ENCODE results near the gene MAPKAP1.

The MAPKAP1 gene

GRCh38 chr9:125561509-125562148 is 145.4 kb downstream of the MAPKAP1 start:
- DNase-seq (ENCODE audit: low read depth) = no peak

GRCh38 chr9:125559894-125560293 is 147.1 kb downstream of the MAPKAP1 start:
- DNase-seq (ENCODE audit: low read depth) = no peak

GRCh38 chr9:125559194-125559593 is 147.8 kb downstream of the MAPKAP1 start:
- no peak for DNase-seq (ENCODE audit: low read depth)

- peak; percentile 32 for DNase-seq (ENCODE audit: low read depth)
These were observed 148.4 kb downstream of the MAPKAP1 start for GRCh38 chr9:125558453-125559092.

GRCh38 chr9:125556046-125556721 is 150.8 kb downstream of the MAPKAP1 start:
- DNase-seq (ENCODE audit: low read depth) = no peak

GRCh38 chr9:125554726-125555125 is 152.3 kb downstream of the MAPKAP1 start:
- DNase-seq (ENCODE audit: low read depth) = no peak

- DNase-seq (ENCODE audit: low read depth) = no peak
These were observed 155.2 kb downstream of the MAPKAP1 start for GRCh38 chr9:125551781-125552180.

- DNase-seq (ENCODE audit: low read depth) = no peak
These were observed 156.8 kb downstream of the MAPKAP1 start for GRCh38 chr9:125549891-125550885.

GRCh38 chr9:125549465-125549871 is 157.5 kb downstream of the MAPKAP1 start:
- no peak for DNase-seq (ENCODE audit: low read depth)

- DNase-seq (ENCODE audit: low read depth) = no peak
These were observed 158.0 kb downstream of the MAPKAP1 start for GRCh38 chr9:125549039-125549438.

- no peak for DNase-seq (ENCODE audit: low read depth)
These were observed 158.9 kb downstream of the MAPKAP1 start for GRCh38 chr9:125548141-125548540.

- no peak for DNase-seq (ENCODE audit: low read depth)
These were observed 159.6 kb downstream of the MAPKAP1 start for GRCh38 chr9:125547368-125547767.

- DNase-seq (ENCODE audit: low read depth) = no peak
These were observed 161.2 kb downstream of the MAPKAP1 start for GRCh38 chr9:125545845-125546244.

- no peak for DNase-seq (ENCODE audit: low read depth)
These were observed 161.9 kb downstream of the MAPKAP1 start for GRCh38 chr9:125544988-125545651.

GRCh38 chr9:125544484-125544883 is 162.5 kb downstream of the MAPKAP1 start:
- DNase-seq (ENCODE audit: low read depth) = no peak

- no peak for DNase-seq (ENCODE audit: low read depth)
These were observed 165.2 kb downstream of the MAPKAP1 start for GRCh38 chr9:125541840-125542243.

- no peak for DNase-seq (ENCODE audit: low read depth)
These were observed 166.5 kb downstream of the MAPKAP1 start for GRCh38 chr9:125540497-125540896.

GRCh38 chr9:125538092-125538473 is 168.9 kb downstream of the MAPKAP1 start:
- no peak for DNase-seq (ENCODE audit: low read depth)

- no peak for DNase-seq (ENCODE audit: low read depth)
These were observed 169.4 kb downstream of the MAPKAP1 start for GRCh38 chr9:125537442-125538091.

- DNase-seq (ENCODE audit: low read depth) = no peak
These were observed 170.2 kb downstream of the MAPKAP1 start for GRCh38 chr9:125536776-125537175.

- no peak for DNase-seq (ENCODE audit: low read depth)
These were observed 170.7 kb downstream of the MAPKAP1 start for GRCh38 chr9:125536167-125536772.
